Left lung (tissue), 10 donors: ENCODE results near the gene CNPY1. TPM values are rescaled to one million over a fixed set of nuclear protein-coding genes. Genes with fewer than 3 reads are reported as not detected.

ENCODE experiments used
- ATAC-seq: fragments of 200-7000 bp; cut with Tn5 transposase; one replicate; pipeline ENCODE4 v1.9.1; 2020; ENCODE audit warnings: moderate library complexity
- DNase-seq, 4 donors: peaks; one replicate each; pipeline ENCODE4 v3.0.0-alpha.2; 2013 to 2020
- H3K27ac ChIP-seq, 2 donors: fragments of 200-600 bp; sonication (generic) in 1 of 2; one replicate each; pipeline versions ENCODE4 v1.5.0 to v1.8.0; 2020 to 2021
- H3K27me3 ChIP-seq, 2 donors: fragments of 200-600 bp; sonication (generic) in 1 of 2; one replicate each; pipeline versions ENCODE4 v1.5.0 to v1.8.0; 2020 to 2021
- H3K36me3 ChIP-seq, 2 donors: fragments of 200-600 bp; sonication (generic) in 1 of 2; one replicate each; pipeline versions ENCODE4 v1.5.0 to v1.8.0; 2020 to 2021
- H3K4me1 ChIP-seq, 2 donors: fragments of 200-600 bp; one replicate each; pipeline ENCODE4 v1.8.0; 2021
- H3K4me3 ChIP-seq, 2 donors: fragments of 200-600 bp; sonication (generic) in 1 of 2; one replicate each; pipeline versions ENCODE4 v1.5.0 to v1.8.0; 2020 to 2021; ENCODE audit warnings: mild to moderate bottlenecking in 1 of 2
- H3K9me3 ChIP-seq, 2 donors: fragments of 200-600 bp; sonication (generic) in 1 of 2; one replicate each; pipeline versions ENCODE4 v1.5.0 to v1.8.0; 2020 to 2021
- CTCF ChIP-seq, 2 donors: fragments of 200-600 bp; sonication (generic) in 1 of 2; IDR thresholded peaks; one replicate each; pipeline versions ENCODE4 v1.5.0 to v1.8.0; 2021; ENCODE audit warnings: antibody characterized with exemption in 2 of 2
- intact Hi-C, 2 donors: fragments of 100-400 bp; cut with DNase I; formaldehyde crosslinking; loops; one replicate each; pipeline versions ENCODE4 v1.11.2 to v1.14.2; 2022
- polyA plus RNA-seq, 6 donors: library from polyadenylated mRNA; unstranded; fragments of 120-200 nt; gene quantifications; one replicate each; pipeline ENCODE4 v1.2.1, GENCODE V29; 2013; ENCODE audit not compliant: insufficient read length in 6 of 6
- total RNA-seq, 2 donors: library from RNA; stranded (reverse); fragmentation: NEBNext Ultra II Directional; extraction: Animal tissue kit (Norgen Biotek cat#: 25700); gene quantifications; one replicate each; pipeline ENCODE4 v1.2.1, GENCODE V29; 2021
- donor health status: DM: no; HTN: yes; CAD: no.
- donor health status: DM: no; HTN: no; CAD: no.

The CNPY1 gene
- total and polyA plus RNA-seq, 8 donors = not detected

GRCh38 chr7:155483868-155484325 is 62.5 kb downstream of the CNPY1 start:
- TF ChIP-seq CTCF (IDR thresholded peaks at IDR 0.05) = no peak
- DNase-seq (peak in 2 of 4 donors; percentile 64 to 84), ATAC-seq (peak; percentile 51)
- H3K4me1 ChIP-seq = no peaks in the 10 kb centered on the region
- no peak overlapping the region for H3K4me3 ChIP-seq
- H3K36me3 ChIP-seq = no peaks in the 10 kb centered on the region
- H3K9me3 ChIP-seq = no peaks in the 10 kb centered on the region
- H3K27ac ChIP-seq = no peak overlapping the region
- intact Hi-C loops = no loop called here
- peaks cover 5 to 92% of the 10 kb centered on the region in 2 donors for H3K27me3 ChIP-seq

- DNase-seq (no peak), ATAC-seq (no peak)
- Histone ChIP-seq H3K36me3 (no peaks in the 10 kb centered on the region), H3K4me1 (no peaks in the 10 kb centered on the region), H3K27ac (no peak overlapping the region), H3K4me3 (no peak overlapping the region), H3K9me3 (no peaks in the 10 kb centered on the region), H3K27me3 (peaks cover 5 to 92% of the 10 kb centered on the region in 2 donors)
- intact Hi-C loops = no loop called here
- TF ChIP-seq CTCF (IDR thresholded peaks at IDR 0.05) = no peak
Measured at GRCh38 chr7:155483245-155483644, 63.1 kb downstream of the CNPY1 start.

GRCh38 chr7:155482511-155483183 is 63.7 kb downstream of the CNPY1 start:
- Histone ChIP-seq H3K27me3 (peaks cover 5 to 92% of the 10 kb centered on the region in 2 donors), H3K4me3 (no peak overlapping the region), H3K4me1 (no peaks in the 10 kb centered on the region), H3K27ac (no peak overlapping the region), H3K9me3 (no peaks in the 10 kb centered on the region), H3K36me3 (no peaks in the 10 kb centered on the region)
- DNase-seq (no peak), ATAC-seq (no peak)
- intact Hi-C loops = no loop called here
- no peak for TF ChIP-seq CTCF (IDR thresholded peaks at IDR 0.05)

- H3K27me3 ChIP-seq = peaks cover 5 to 92% of the 10 kb centered on the region in 2 donors
- DNase-seq (no peak), ATAC-seq (no peak)
- no peak for TF ChIP-seq CTCF (IDR thresholded peaks at IDR 0.05)
- intact Hi-C loops = no loop called here
- H3K27ac ChIP-seq = no peak overlapping the region
- no peaks in the 10 kb centered on the region for H3K4me1 ChIP-seq
- H3K4me3 ChIP-seq = no peak overlapping the region
- H3K9me3 ChIP-seq = no peaks in the 10 kb centered on the region
- no peaks in the 10 kb centered on the region for H3K36me3 ChIP-seq
Measured at GRCh38 chr7:155481764-155482163, 64.6 kb downstream of the CNPY1 start.

GRCh38 chr7:155477476-155477875 is 68.9 kb downstream of the CNPY1 start:
- Histone ChIP-seq H3K9me3 (no peaks in the 10 kb centered on the region), H3K27me3 (peaks cover 30 to 98% of the 10 kb centered on the region in 2 donors), H3K4me3 (no peak overlapping the region), H3K36me3 (no peaks in the 10 kb centered on the region), H3K4me1 (no peaks in the 10 kb centered on the region), H3K27ac (no peak overlapping the region)
- TF ChIP-seq CTCF (IDR thresholded peaks at IDR 0.05) = no peak
- intact Hi-C loops = no loop called here
- ATAC-seq = no peak
- DNase-seq = no peak
